CD4-positive, alpha-beta T cell treated with Interleukin-1 beta for 1 hour (primary cell): Measurements from ENCODE around the gene SLC35D1.
"Not testable (repeated sequence)": the region's sequence is repeated elsewhere in the genome, so short reads cannot be mapped to it uniquely, and the experiment has no call there.

ENCODE experiments used
- DNase-seq, 2 donors: peaks; one replicate each; pipeline ENCODE4 v3.0.0-alpha.2; 2020 to 2022

Gene SLC35D1

DNA sequence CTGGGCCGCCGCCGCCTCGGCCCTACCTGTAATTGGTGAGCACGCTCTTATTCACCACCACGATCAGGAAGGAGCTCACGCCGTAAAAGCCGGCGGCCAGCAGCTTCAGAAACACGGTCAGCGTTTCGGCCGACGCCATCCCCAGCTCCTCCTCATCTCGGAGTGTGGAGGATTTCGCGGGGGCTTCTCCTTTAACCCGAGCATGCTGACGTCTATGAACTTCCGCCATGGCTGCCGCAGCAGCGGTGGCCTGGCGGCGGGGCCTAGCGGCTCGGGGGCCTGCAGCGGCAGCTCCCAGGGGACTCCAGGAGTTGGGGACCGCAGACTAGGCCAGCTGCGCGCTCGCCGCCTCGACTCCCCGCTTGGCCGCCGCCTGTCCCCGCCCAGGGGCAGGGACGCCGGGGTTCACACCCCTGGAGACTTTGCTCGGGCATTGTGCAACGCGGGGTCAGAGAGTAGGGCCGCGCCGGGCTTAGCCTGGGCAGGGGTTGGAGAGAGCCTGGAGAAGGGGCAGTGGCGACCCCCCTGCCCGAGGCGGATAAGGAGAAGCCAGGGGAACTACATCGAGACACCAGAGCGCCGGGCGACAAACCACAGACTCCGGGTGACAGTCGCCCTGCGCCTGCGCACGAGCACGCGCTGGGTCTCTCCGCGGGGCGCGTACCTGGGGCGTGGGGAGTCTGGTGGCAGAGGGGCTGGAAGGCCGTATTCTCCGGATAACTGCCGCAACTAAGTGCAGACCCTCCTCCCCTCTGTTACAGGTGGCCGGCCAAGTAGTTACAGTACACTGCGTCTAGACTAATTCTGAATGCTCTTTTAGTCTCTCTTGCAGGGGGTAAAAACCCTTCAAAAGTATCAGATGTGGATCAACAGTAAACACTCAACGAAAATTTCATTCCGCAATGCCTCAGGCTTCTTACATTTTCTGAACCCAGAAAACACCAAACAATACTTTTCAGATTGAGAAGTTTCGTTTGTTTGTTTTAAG is at the start of gene SLC35D1:
SLC35D1 (minus strand) TSS at position 364 of the 988 bp plus-strand sequence; CDS start at position 229, 135 bp downstream.
- peak; percentile 71 to 82 for DNase-seq

DNA sequence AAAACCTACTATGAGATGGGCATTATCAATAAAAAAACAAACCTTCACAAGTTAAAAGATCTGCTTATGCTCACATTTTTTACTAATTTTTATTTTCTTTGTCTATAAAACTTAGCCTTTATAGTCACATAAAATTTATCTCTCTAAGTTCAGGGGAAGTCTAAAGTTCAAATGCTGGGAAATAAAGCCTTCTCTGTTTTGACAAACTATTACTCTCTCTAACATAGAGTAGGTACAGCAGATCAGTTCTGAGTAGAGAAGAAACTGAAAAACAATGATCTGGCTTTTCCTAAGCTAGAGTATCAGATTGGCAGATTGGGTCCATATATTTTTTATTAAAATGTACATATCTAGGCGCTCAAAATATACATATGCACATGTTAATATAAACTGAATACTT is 49.6 kb upstream of the SLC35D1 start:
- no peak for DNase-seq

DNA sequence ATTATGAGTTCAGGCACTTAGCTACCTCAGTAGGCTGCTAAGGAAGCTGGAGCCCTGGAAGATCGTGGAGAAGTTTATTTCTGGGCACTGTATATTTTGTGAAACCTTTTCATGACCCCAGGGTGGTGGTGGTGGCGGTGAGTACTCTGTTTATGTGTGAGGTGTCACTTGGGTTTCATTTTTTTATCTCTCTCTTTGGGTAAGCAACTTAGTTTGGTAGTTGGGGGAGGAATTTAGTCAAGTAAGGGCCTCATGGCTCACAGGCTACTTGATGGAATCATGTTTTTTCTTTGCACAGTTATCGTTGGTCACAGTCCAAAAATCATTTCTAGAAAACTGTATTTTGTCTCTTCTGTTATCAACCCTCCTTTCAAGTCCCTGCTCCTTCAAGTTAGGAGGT is 46.9 kb upstream of the SLC35D1 start:
- DNase-seq, result no peak

DNA sequence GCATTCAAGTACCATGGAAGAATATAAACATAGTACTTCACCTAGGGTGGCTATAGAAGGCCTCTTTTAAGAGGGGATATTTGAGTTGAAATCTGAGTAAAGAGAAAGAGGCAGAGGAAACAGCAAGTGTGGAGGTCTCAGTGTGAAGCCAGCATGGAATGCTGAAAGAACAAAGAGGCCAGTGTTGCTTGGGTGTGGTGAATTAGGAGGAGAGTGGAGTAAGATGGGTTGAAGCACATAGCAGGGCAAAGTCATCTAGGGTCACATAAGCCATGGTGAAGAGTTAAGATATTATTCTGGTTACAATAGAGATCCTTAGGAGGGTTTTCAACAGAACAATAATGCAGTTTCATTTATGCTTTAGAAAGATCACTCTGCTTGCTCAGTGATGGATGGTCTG is 43.4 kb upstream of the SLC35D1 start:
- DNase-seq, result no peak

DNA sequence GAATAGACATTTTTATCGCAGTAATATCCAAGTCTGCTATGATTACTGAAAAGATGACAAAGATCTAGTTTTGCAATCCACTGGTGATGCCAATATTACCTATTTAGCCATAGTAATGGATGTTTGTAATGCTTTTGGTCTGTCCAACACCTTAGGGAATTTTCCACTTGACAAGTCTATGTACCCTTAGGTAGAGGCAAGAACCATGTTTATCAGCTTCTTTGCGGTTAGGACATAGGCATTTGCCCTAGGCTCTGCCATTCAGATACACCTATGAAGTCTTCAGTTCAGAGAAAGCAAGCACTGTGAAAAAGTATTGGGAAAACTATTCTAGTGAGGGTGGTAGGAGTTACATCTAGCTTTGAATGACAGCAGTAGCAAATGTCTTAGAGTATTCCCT is 40.2 kb upstream of the SLC35D1 start:
- DNase-seq, result no peak

DNA sequence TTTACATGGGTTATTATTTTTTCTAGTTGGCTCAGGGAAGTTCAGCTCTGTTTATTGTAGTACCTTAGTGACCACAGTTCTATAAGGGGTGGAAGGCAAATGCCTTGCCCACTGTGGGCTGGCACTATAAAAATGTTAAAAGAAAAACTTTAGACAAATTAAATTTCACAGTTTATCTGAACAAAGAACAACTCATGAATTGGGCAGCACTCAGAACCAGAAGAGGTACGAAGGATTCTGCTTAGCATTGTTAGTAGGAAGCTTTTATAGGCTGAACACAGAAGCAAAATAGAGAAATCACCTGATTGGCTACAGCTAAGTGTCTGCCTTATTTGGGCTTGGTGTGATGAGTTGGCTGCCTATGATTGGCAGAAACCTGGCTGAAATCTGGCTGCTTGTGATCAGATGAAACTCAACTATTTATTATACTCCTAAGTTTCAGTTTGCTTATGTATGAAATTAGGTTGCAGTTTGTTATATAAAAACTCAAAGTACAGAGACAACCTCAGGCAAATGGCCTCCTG is 35.8 kb upstream of the SLC35D1 start:
- DNase-seq, result no peak

DNA sequence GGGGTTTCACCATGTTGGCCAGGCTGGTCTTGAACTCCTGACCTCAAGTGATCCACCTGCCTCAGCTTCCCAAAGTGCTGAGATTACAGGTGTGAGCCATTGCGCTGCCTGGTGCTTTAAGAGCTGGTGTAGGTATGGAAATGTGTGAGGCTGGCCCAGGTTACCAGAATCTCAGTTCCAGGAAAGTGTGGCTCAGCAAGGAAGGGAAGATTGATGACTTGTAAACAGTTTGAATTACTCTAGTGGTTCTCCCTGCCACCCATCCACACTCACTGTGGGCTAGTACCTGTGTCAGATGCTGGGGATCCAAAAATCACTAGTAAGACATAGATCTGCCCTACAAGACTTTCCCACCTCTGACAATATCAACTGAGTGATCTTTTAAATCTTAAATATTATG is 34.5 kb upstream of the SLC35D1 start:
- DNase-seq, result no peak

DNA sequence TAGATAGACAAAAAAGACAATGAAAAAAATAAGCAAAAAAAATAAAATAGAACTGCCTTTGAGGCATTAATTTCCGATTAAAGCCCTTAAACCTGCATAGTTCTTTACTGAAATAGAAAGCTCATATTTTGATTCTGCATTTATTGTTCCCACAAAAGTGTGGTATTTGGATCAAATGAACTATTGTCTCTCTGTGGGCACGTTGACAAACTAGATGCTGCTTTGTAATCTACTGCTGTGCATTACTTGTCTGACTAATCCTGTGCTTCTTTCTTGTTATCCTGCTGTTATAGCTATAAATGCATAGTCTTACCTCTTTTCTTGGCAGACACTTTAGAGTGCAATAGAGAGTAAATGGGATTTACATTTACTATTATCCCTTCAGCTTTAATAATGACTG is 31.4 kb upstream of the SLC35D1 start:
- DNase-seq, result no peak

DNA sequence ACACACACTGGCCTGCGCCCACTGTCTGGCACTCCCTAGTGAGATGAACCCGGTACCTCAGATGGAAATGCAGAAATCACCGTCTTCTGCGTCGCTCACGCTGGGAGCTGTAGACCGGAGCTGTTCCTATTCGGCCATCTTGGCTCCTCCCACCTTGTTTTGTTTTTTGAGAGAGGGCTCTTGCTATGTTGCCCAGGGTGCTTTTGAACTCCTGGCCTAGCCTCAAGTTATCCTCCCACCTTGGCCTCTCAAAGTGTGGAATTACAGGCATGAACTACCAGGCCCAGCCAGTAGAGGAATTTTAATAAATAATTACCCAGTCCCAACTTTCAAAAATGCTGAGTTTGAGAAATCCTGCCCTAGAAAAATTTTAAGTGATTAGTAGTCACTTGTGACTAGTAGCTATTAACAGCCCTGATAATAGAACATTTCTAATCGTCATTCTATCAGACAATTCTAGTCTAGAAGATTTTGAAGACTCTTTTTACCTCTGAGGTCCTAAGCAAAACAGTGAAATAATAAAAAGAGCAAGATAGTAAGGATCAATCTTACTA is 30.9 kb upstream of the SLC35D1 start:
- no peak for DNase-seq

DNA sequence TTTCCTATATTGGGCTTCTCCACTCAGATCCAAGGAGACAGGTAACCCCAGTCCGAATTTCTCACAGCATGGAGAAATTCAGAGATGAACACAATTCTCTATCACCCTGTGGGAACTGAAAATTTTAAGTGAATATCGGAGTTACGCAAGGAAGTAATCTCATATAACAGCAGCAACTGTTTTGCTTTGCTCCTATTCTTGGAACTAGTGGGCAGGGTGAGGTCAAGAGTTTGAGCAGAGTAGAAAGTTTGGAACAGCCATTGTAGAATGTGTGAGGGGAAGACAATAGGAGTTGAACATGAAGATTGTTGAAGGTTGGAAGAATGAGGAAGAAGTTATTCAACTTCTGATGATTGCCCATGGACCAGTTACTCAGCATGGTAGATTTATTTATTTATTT is 24.3 kb upstream of the SLC35D1 start:
- DNase-seq, result no peak

DNA sequence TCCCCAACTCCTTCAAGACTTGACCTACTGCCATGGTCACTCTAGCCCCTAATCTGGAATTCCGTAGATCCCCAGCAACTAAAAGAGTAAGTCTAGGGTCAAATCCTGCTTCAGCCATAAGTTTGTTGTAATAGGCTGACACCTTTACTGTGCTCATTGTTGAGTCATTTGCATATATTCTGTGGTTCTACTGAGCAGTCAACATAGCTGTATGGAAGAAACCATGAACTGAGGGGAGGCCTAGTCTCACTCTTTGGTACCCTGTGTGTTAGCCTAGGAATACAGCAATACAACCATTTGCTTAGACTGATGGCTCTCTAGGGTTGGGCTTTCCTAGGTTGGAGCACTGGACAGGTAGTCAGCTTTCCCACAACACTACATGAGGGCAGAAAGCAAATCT is 23.6 kb upstream of the SLC35D1 start:
- no peak for DNase-seq

DNA sequence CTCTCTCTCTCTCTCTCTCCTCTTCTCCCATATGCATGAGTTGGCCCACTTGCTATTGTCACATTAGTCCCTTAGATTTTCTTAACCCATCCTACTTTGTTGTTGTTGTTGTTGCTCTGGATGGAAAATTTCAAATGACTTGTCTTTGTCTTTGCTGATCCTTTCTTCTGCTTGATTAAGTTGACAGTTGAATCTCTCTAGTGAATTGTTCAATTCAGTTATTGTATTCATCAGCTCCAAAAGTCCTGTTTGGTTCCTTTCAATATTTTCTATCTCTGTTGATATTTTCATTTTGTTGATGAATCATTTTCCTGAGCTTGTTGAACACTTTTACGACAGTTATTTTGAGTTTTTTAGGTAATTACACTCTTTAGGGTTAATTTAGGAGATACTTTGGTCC is 18.8 kb upstream of the SLC35D1 start:
- DNase-seq, result no peak

DNA sequence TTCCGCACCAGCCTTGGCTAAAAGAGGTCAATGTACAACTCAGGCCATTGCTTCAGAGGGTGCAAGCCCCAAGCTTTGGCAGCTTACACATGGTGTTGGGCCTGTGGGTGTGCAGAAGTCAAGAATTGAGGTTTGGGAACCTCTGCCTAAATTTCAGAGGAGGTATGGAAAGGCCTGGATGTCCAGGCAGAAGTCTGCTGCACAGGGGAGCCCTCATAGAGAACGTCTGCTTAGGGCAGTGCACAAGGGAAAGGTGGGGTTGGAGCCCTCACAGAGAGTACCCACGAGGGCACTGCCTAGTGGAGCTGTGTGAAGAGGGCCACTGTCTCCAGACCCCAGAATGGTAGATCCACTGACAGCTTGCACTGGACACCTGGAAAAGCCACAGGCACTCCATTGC is 13.7 kb upstream of the SLC35D1 start:
- not testable (repeated sequence) for DNase-seq

DNA sequence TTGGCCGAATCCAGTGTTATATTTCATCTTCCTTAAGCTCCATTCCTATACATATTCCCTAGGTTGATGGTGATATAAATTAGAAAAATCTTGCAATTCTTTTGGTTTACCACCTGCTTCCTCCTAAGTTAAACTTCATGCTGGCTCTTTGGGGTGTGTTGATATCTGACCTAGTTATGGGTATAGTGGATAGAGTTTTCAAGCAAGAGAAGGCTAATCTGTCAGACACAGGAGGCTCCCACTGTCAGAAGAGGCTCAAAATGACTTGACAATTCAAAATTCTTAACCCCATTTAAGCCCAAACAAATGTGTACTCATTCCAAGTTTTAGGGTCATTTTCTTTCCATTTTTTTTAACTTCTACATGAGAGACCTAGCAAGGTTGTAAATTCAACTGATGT is 8.5 kb upstream of the SLC35D1 start:
- no peak for DNase-seq

DNA sequence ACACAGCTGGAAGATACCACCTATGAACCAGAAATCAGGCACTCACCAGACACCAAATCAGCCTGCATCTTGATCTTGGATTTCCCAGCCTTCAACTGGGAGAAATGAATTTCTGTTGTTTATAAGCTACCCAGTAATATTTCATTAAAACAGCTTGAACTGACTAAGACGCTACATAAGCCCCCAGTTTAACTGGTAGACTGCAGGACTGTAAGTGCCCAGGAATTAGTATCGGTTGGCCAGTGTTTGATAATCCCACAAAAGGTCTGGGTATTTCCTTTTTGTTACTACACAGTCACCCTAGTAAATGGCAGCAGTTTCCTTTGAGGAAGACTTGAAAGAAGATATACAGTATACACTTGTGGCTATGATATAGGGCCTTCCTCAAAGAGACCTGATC is 7.3 kb upstream of the SLC35D1 start:
- no peak for DNase-seq

DNA sequence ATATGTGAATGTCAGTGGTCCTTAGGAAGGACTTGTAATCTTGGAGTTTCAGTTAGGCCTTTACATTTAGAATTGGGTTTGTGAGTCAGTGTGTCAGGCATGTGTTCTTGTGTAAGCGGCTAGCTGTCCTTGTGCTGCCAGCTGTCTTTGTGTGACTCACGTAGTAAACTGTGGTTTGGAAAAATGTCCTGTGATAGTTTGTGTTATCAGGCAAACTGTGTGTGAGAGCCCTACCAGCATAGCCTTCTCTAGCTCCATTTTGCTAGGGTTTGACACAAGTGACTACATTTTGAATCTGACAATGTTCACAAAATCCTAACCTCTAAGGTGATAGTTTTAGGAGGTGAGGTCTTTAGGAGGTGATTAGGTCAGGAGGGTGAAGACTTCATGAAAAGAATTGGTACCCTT is 6.9 kb upstream of the SLC35D1 start:
- no peak for DNase-seq

DNA sequence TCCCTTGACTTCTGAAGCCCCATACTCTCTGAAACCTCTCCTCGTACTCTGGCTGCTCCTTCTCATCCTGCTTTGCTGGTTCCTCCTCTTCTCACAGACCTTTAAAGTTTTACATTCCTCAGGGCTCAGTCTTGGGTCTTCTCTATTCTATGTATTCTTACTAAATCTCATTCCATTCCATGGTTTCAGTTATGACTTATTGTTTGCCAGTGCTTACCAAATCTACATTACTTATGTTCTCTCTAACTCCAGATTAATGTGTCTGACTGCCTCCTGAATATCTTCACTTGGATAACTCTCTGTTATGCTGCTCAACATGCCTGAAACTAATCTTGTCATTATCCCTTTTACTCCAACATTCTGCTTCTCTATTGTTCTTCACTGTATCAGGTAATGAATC is 5.4 kb upstream of the SLC35D1 start:
- DNase-seq, result no peak

DNA sequence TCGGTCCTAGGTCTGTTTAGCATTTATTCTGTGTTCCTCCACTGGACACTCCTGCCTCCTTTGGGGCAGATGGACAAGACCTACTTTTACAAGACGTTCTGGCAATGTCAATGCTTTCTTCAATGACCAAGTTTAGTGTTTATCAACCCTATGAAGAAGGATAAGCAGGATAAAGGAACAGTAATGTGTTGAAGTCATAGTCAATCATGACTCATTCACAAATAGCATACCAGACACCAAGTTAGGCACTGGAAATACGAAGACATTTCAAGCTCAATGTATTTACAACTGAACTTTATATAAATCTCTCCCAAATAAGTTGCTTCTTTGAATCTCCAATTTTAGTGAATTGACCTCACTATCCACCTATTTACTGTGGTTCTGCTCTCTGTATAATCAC is 4.8 kb upstream of the SLC35D1 start:
- DNase-seq, result no peak

DNA sequence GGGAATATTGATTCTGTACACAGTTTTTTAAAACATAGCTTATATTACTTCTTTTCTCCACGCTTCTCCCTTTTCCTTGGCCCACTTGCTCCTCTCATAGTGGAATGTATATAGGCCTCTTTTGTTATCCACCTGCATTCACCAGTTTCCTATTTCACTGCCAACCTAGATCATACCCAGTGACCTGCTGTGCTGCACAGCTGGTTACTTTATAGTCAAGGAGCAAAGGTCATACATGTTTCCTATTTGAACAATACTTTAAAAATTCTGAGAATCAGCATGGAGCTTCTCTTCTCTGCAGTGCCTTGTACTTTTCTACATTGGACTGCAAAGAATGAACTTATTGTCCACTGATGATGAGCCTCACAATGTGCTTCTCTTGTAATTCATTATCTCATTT is 4.3 kb upstream of the SLC35D1 start:
- DNase-seq, result no peak

DNA sequence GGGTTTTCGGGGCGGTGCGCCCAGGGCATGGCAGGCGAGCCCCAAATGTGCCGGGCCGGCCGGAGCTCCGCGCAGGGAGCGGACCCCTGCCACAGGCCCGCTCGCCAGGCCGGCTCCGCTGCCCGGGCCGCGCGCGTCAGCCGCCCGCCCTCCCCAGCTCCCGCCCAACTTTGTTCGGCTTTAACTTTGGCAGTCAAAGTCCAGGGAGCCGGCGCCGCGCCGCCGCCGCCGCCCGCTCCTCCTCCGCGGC is 488 bp downstream of the SLC35D1 start:
- peak in 1 of 2 donors; percentile 37 for DNase-seq

DNA sequence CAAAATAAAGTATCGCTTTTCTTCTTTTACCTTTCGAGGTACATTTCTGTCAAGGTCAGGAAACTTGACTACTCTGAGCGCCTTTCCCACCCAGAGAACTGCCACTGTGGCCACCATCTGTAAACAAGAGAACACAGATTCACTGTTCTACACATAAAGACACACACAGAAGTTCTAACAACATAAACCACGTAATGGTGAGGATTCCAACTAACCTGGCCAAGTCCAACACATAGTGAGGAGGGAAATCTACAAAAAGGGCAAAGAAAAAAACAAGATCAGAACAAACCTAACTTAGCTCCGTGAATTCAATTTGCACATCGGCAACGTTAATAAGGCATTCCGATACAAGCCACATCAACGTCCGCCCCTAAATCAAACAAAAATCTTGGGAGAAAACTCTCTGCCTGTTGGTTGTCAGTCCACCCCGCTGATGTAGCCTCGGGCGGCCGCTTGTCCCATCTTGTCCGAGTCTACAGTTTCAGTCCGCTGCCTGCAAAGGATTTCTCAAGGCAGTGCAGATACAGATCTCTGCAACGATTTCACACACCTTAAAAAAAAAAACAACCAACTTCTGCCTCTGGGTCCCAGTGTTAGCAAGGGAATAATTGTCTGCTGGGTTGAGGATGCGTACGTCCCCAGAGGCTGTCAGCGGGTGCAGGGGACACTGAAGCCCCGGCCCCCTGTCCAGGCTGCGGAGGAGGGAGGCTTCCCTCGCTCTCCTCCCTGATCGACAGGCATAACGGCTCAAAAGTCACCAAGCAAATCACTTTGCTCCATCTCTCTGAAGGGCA is 1.0 kb downstream of the SLC35D1 start:
- peak; percentile 0 to 21 for DNase-seq

DNA sequence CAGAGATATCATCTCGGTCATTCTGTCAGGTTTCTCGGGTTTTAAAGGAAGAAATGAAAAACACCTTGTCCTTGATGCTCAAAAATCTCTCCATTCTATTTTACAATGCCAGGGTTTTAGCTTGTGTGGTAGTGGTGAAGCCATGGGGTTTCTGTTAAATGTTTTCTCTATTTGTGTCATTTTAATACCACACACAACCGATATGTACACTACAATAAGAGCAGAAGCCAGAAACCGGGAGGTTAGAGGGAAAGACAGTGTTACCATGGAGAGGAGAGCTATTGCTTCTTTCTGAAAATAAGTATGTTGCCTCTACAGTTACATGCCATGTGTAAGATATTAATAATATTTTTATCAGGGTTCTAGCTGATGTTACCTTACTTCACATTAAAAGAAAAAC is 2.8 kb downstream of the SLC35D1 start:
- DNase-seq, result no peak

DNA sequence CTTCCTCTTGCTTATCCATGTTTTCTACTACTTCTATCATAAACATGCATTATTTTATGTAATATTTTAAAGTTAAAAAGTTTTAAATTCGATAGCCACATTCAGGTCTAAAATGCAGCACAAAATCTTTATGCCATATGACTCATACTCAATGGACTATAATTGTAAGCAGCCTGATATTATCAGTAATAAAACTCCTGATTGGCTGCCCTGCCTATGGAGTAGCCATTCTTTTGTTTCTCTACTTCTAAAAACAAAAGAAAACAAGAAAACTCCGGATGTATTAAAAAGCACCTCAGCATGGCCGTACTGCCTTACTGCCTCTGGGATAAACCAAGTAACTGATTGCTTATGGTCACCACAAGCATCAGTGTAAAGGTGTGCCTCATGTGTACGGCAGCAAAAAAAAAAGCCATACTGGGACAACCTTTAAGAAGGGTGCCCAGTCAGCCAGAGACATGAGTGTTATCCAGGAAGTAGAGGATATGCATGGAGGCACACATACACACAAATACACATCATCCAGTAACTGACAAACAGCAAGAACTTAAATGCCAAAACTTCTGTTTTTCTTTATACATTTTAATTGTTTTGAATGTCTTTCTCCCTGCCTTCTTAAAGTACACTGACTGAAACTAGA is 9.2 kb downstream of the SLC35D1 start:
- no peak for DNase-seq
